Activated naive CD4-positive, alpha-beta T cell treated with anti-CD3 and anti-CD28 coated beads, Interleukin-2, amount 10 ng/mL, durations not matched to agents 7 days and 5 days (primary cell): ENCODE data around the gene RNF144B.

Experiments used
- CTCF ChIA-PET: fragments of 350-600 bp; sonication (Branson Sonifier 250); formaldehyde crosslinking; loops from one replicate; lab custom pipeline; 2021; ENCODE audit warnings: antibody characterized with exemption; lab: Charles Lee
- DNase-seq: peaks from one replicate; pipeline ENCODE4 v3.0.0-alpha.2; 2020
- H3K27ac Mint-ChIP-seq: one replicate; pipeline ENCODE4 v1.8.0; 2021; ENCODE audit warnings: mild to moderate bottlenecking, moderate library complexity, mixed read lengths
- H3K27me3 Mint-ChIP-seq: one replicate; pipeline ENCODE4 v1.8.0; 2021; ENCODE audit warnings: mild to moderate bottlenecking, mixed read lengths
- H3K36me3 Mint-ChIP-seq: one replicate; pipeline ENCODE4 v1.8.0; 2021; ENCODE audit warnings: mixed read lengths
- H3K4me1 Mint-ChIP-seq: one replicate; pipeline ENCODE4 v1.8.0; 2021; ENCODE audit warnings: mixed read lengths
- H3K4me3 Mint-ChIP-seq: one replicate; pipeline ENCODE4 v1.8.0; 2021; ENCODE audit warnings: mild to moderate bottlenecking, moderate library complexity, mixed read lengths
- H3K9me3 Mint-ChIP-seq: one replicate; pipeline ENCODE4 v1.8.0; 2021; ENCODE audit warnings: mixed read lengths

The RNF144B gene

DNA sequence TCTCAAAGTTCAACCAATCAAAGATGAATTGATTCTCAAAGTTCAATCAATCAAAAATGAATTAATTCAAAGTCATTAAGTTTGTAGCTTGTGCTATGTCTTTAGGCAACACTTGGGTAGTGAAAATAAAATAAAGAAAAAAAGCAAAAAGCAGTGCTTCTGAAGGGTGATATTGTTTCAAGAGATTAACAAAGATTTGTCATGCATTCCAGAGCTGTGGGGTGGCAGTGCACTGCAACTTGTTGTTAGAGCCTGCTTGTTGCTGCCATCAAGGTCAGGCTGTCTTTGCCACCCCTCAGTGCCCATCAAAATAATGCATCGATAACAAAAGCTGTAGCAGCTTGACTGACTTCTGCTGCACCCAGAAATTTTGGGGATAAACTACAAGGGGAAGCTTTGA is 128.6 kb downstream of the RNF144B start:
- no peak overlapping the region for H3K4me3 Mint-ChIP-seq
- no peaks in the 10 kb centered on the region for H3K4me1 Mint-ChIP-seq
- no peak overlapping the region for H3K27ac Mint-ChIP-seq
- no peaks in the 10 kb centered on the region for H3K27me3 Mint-ChIP-seq
- no peaks in the 10 kb centered on the region for H3K9me3 Mint-ChIP-seq
- H3K36me3 Mint-ChIP-seq, result no peaks in the 10 kb centered on the region
- CTCF ChIA-PET, result no interaction called here
- no peak for DNase-seq
